Loucy (cell line): ENCODE measurements around the gene BFSP1.

Experiments
- H2AFZ ChIP-seq: fragments of 200-600 bp; sonication (generic); 2 replicates; pipeline ENCODE4 v1.6.0; 2016; ENCODE audit warnings: antibody characterized with exemption, mild to moderate bottlenecking, low read length, moderate library complexity
- H3F3A ChIP-seq: fragments of 200-600 bp; 2 replicates; pipeline ENCODE4 v1.6.0; 2016; ENCODE audit warnings: antibody characterized with exemption, low read depth, mild to moderate bottlenecking
- H3K27me3 ChIP-seq: fragments of 200-600 bp; sonication (generic); 2 replicates; pipeline ENCODE4 v1.6.1; 2014; ENCODE audit warnings: low read length, mild to moderate bottlenecking; ENCODE audit not compliant: insufficient read depth, poor library complexity, severe bottlenecking
- H3K36me3 ChIP-seq: fragments of 200-600 bp; sonication (generic); 2 replicates; pipeline ENCODE4 v1.6.1; 2016; ENCODE audit warnings: low read length; ENCODE audit not compliant: insufficient read depth
- H3K4me1 ChIP-seq: fragments of 200-600 bp; sonication (generic); 2 replicates; pipeline ENCODE4 v1.5.1; 2014; ENCODE audit warnings: low read length, mild to moderate bottlenecking; ENCODE audit not compliant: insufficient read depth, poor library complexity, severe bottlenecking
- H3K4me2 ChIP-seq: fragments of 200-600 bp; sonication (generic); 2 replicates; pipeline ENCODE4 v1.6.0; 2014; ENCODE audit warnings: antibody characterized with exemption, low read length, low read depth, mild to moderate bottlenecking; ENCODE audit not compliant: poor library complexity, severe bottlenecking
- H3K4me3 ChIP-seq: fragments of 200-600 bp; sonication (generic); 2 replicates; pipeline ENCODE4 v1.5.1; 2014; ENCODE audit warnings: low read length, mild to moderate bottlenecking, mixed read lengths; ENCODE audit not compliant: poor library complexity, severe bottlenecking
- H3K79me2 ChIP-seq: fragments of 200-600 bp; sonication (generic); 2 replicates; pipeline ENCODE4 v1.6.1; 2014; ENCODE audit warnings: low read length; ENCODE audit not compliant: insufficient read depth
- H3K9ac ChIP-seq: fragments of 200-600 bp; sonication (generic); 2 replicates; pipeline ENCODE4 v1.6.0; 2014; ENCODE audit warnings: mild to moderate bottlenecking, low read depth, low read length, moderate library complexity; ENCODE audit not compliant: poor library complexity, severe bottlenecking
- H3K9me2 ChIP-seq: fragments of 200-600 bp; sonication (generic); replicated peaks from 2 replicates; pipeline ENCODE4 v1.6.1; 2016; ENCODE audit warnings: low read depth, low read length, mixed read lengths
- H3K9me3 ChIP-seq: fragments of 200-600 bp; sonication (generic); 2 replicates; pipeline ENCODE4 v1.6.1; 2014; ENCODE audit warnings: mild to moderate bottlenecking, antibody characterized with exemption, low read length, low read depth; ENCODE audit not compliant: insufficient read depth
- H4K20me1 ChIP-seq: fragments of 200-600 bp; sonication (generic); 2 replicates; pipeline ENCODE4 v1.6.0; 2014; ENCODE audit warnings: antibody characterized with exemption, low read length, mild to moderate bottlenecking; ENCODE audit not compliant: insufficient read depth, poor library complexity, severe bottlenecking
- CTCF ChIP-seq: fragments of 200-600 bp; sonication (generic); conservative IDR thresholded peaks from 2 replicates; pipeline ENCODE4 v1.5.1; 2014; ENCODE audit warnings: mild to moderate bottlenecking, antibody characterized with exemption, low read length
- EZH2phosphoT487 ChIP-seq: fragments of 200-600 bp; IDR thresholded peaks from 2 replicates; pipeline ENCODE4 v1.6.1; 2018; ENCODE audit warnings: antibody characterized with exemption, mild to moderate bottlenecking, moderate library complexity, borderline replicate concordance

Gene BFSP1

DNA sequence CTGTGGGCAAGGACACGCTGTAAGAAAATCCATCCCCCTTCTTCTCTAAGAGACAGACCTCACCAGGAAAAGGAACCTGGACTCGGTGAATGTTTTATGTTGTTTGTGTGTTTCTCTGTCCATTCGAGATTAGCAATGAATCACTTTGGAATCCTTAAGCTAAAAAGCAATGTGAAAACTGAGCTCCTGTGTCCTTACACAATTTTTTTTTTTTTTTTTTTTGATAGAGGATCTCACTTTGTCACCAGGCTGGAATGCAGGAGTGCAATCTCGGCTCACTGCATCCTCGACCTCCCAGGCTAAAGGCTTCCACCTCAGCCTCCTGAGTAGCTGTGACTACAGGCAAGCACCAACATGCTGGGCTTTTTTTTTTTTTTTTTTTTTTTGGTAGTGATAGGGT is 32.1 kb downstream of the BFSP1 start:
- Histone ChIP-seq H3K9me3 (no peaks in the 10 kb centered on the region), H3K9me2 (no peaks in the 10 kb centered on the region), H2AFZ (no peak overlapping the region), H3K9ac (no peak overlapping the region), H3K36me3 (no peaks in the 10 kb centered on the region), H3K4me3 (no peak overlapping the region), H3K27me3 (no peaks in the 10 kb centered on the region), H3F3A (no peaks in the 10 kb centered on the region), H3K4me2 (no peak overlapping the region), H4K20me1 (no peaks in the 10 kb centered on the region), H3K79me2 (no peaks in the 10 kb centered on the region), H3K4me1 (peaks cover 3% of the 10 kb centered on the region)
- no peak for TF ChIP-seq EZH2phosphoT487
- TF ChIP-seq CTCF, result no peak

DNA sequence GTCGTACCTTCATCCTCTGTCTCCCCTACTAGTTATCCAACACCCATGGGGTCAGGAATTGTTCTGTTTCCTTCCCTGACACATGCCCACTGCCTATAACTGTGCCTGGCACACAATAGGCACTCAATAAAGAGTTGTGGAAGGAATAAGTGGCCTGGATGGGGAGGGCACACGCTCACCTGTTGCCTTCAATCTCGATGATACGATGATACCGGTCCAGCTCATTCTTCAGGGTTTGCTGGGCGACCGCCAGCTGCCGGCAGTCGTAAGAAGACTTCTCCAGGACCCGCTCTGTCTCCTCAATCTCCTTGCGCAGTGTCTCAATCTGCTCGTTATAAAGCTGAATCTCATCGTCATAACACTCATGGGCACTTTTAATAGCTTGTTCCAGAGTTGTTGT is 32.5 kb downstream of the BFSP1 start:
- Histone ChIP-seq H3K9me3 (no peaks in the 10 kb centered on the region), H3K4me3 (no peak overlapping the region), H3F3A (no peaks in the 10 kb centered on the region), H3K36me3 (no peaks in the 10 kb centered on the region), H3K79me2 (no peaks in the 10 kb centered on the region), H3K27me3 (no peaks in the 10 kb centered on the region), H3K9ac (no peak overlapping the region), H3K4me2 (no peak overlapping the region), H4K20me1 (no peaks in the 10 kb centered on the region), H3K9me2 (no peaks in the 10 kb centered on the region), H3K4me1 (no peaks in the 10 kb centered on the region), H2AFZ (no peak overlapping the region)
- TF ChIP-seq EZH2phosphoT487, result no peak

DNA sequence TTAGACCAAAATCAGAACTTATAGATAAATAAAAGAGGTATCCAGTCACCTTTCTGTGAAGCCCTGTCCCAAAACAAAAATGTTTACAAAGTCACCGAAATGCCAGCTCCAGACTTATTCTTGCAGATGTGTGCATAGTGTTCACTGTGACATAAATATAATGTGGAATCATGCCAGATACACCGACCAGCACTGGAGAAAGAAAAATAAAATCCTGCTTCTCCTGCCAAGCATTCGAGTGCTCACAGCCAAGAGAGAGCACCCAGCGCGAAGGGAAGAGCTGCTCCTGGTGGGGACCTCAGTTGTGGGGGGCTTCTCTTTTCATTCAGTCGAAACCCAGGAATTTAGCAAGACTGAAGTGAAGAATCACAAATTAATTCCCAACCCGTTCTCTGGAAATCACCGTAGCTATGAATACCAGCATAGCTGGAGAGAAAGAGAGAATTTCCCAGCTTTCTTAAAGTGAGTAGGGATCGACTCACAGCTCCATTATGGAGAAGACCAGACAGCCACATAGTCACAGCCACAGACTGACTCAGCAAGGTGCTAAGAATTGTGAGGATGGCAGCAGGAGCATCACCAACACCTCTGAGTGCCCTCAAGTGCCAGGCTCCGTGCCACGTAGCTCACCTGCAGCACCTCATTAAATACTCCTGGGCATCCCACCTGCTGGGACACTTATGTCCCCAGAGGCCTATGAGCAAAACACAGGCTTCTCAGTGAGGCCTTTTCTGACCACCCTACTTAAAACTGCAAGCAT is 33.2 kb downstream of the BFSP1 start:
- TF ChIP-seq CTCF (no peak), EZH2phosphoT487 (no peak)
- no peak overlapping the region for H3K4me3 ChIP-seq
- H3K9me3 ChIP-seq, result no peaks in the 10 kb centered on the region
- H3F3A ChIP-seq, result no peaks in the 10 kb centered on the region
- H3K9me2 ChIP-seq, result no peaks in the 10 kb centered on the region
- no peak overlapping the region for H2AFZ ChIP-seq
- H3K4me1 ChIP-seq, result no peaks in the 10 kb centered on the region
- H3K36me3 ChIP-seq, result no peaks in the 10 kb centered on the region
- no peaks in the 10 kb centered on the region for H4K20me1 ChIP-seq
- no peaks in the 10 kb centered on the region for H3K79me2 ChIP-seq
- no peak overlapping the region for H3K9ac ChIP-seq
- no peaks in the 10 kb centered on the region for H3K27me3 ChIP-seq
- H3K4me2 ChIP-seq, result no peak overlapping the region

DNA sequence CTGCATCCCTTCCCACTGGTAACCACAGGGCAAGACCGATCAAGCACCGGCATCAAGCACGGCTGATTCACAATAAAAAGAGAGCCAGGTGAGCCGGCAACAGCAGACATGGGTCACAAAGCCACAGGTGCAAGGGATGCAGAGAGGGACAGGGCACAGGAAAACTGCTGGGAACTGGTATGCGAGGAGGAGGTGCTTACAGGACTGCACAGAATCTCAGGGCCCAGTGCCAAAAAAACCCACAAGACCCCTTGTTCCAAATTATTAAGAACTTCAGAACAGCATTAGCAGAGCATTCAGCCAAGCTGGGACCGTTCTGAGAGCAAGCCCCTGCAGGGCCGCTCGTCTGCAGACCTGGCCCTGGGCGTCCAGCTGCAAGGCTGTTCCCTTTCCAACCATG is 35.4 kb downstream of the BFSP1 start:
- Histone ChIP-seq H3K27me3 (no peaks in the 10 kb centered on the region), H3F3A (no peaks in the 10 kb centered on the region), H3K9me3 (no peaks in the 10 kb centered on the region), H3K9ac (no peak overlapping the region), H2AFZ (no peak overlapping the region), H3K79me2 (no peaks in the 10 kb centered on the region), H3K4me3 (no peak overlapping the region), H4K20me1 (no peaks in the 10 kb centered on the region), H3K9me2 (no peaks in the 10 kb centered on the region), H3K36me3 (no peaks in the 10 kb centered on the region), H3K4me2 (no peak overlapping the region), H3K4me1 (no peaks in the 10 kb centered on the region)
- no peak for TF ChIP-seq EZH2phosphoT487
- no peak for TF ChIP-seq CTCF
